GM12874 (cell line): ENCODE results near the gene RPL26.

Experiments used
- CTCF ChIP-seq: IDR thresholded peaks from 2 replicates; pipeline ENCODE4 v1.5.1; 2011; ENCODE audit warnings: low read depth, mild to moderate bottlenecking, control low read depth, low read length, moderate library complexity; ENCODE audit not compliant: insufficient read depth

Gene RPL26

DNA sequence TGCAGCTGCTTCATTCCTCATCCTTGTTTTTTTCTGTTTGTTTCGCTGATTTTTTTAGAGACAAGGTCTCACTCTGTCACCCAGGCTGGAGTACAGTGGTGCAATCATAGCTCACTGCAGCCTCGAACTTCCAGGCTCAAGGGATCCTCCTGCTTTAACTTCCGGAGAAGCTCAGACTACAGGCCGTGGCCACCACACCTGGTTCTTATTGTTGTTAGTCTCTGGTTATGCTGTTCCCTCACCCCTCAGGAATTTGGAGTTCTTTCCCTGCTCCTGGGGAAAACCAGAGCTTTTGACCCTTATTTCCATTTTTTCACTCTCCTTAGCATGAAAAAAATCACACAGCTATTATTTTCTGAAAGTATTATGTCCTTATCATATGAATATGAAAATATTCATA is 41.5 kb downstream of the RPL26 start:
- TF ChIP-seq CTCF: no peak

DNA sequence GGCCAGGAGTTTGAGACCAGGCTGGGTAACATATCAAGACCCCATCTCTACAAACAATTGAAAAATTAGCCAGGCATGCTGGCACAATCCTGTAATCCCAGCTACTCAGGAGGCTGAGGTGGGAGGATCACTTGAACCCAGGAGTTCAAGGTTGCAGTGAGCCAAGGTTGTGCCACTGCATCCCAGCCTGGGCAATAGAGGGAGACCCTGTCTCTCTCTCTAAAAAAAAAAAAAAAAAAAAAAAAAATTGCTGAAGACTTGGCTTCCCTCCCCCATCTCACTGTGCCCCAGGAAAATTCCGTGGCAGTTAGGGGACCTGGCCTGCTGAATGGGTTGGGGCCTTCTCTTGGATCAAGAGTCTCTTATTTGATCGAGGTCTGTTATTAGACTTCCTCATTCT is 43.5 kb downstream of the RPL26 start, which contains the start of gene ODF4:
ODF4 (plus strand) TSS at position 301 of the 400 bp plus-strand sequence. CDS start 212 bp downstream, outside the sequence.
- TF ChIP-seq CTCF: no peak

DNA sequence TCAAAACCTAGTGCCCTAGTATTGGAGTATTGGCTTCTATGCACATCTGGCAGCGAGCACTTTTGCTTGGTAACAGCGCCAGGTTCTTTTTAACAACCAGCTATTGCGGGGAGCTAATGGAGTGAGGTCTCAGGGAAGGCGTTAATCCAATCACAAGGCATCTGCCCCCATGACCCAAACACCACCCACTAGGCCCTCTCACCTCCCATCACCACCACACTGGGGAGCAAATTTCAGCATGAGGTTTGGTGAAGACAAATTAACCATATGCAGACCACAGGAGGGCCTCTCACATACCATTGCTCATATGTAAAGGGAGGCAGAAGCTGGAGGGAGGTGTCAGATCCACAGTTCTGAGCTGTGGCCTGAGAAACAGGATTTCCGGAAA is 44.2 kb downstream of the RPL26 start:
- no peak for TF ChIP-seq CTCF

DNA sequence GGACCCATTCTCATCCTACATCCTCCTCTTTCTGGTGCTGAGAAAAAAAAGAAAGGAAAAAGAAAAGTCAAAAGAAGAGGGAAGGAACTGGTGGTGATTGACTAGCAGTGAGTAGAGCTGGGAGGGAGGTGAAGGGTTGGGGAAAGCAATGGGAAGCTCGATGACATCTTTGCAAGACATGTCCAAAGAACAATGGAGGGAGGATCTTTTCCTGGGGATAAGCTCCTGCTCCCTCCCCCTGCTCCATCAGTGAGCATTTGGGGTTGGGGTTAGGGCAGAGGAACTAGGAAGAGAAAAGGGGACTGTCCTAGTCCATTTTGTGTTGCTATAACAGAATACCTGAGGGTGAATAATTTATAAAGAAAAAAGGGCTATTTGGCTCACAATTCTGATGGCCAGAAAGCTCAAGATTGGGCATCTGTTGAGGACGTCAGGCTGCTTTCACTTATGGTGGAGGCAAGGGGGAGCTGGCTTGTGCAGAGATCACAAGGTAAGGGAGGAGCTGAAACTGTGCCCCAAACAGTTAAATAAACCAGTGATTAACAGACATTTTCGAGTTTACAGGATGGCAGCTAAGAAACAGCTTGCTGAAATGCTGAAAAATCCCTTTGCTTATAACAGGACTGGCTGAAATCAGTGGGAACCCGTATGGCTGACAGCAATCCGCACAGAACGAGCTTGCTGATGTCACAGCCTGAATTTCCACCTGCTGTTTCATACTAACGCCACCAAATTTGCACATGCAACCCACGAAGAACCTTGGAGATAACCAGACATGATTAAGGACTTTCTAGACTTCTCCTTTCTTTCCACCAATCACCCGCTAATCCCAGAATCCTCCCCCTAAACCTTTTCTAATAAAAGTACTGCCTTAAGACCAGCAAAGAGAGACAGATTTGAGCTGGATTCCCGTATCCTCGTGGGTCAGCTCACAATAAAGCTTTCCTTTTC is 44.9 kb downstream of the RPL26 start:
- no peak for TF ChIP-seq CTCF

- TF ChIP-seq CTCF: no peak
Observed at GRCh38 chr17:8333281-8333680, 49.7 kb downstream of the RPL26 start.

- TF ChIP-seq CTCF: no peak
Observed at GRCh38 chr17:8332688-8333087, 50.3 kb downstream of the RPL26 start.

GRCh38 chr17:8332128-8332527 is 50.9 kb downstream of the RPL26 start:
- no peak for TF ChIP-seq CTCF
